GM06990 (cell line): Measurements from ENCODE around the gene LAMA3.

ENCODE experiments used
- DNase-seq: peaks from one replicate; pipeline ENCODE4 v3.0.0-alpha.2; 2011; ENCODE audit not compliant: insufficient read length; ENCODE audit errors: extremely low read depth
- H3K27me3 ChIP-seq: replicated peaks from 2 replicates; pipeline ENCODE4 v1.6.0; 2011; ENCODE audit warnings: low read length; ENCODE audit not compliant: control insufficient read depth, insufficient read depth
- H3K36me3 ChIP-seq: 2 replicates; pipeline ENCODE4 v1.5.1; 2011; ENCODE audit warnings: low read length; ENCODE audit not compliant: control insufficient read depth, insufficient read depth
- H3K4me3 ChIP-seq: replicated peaks from 2 replicates; pipeline ENCODE4 v1.5.1; 2011; ENCODE audit warnings: low read depth, mild to moderate bottlenecking, control low read depth, low read length
- CTCF ChIP-seq: IDR thresholded peaks from 2 replicates; pipeline ENCODE4 v1.5.1; 2011; ENCODE audit warnings: low read length, control low read depth, mild to moderate bottlenecking, inconsistent platforms; ENCODE audit not compliant: insufficient read depth, poor library complexity, severe bottlenecking

The LAMA3 gene

DNA sequence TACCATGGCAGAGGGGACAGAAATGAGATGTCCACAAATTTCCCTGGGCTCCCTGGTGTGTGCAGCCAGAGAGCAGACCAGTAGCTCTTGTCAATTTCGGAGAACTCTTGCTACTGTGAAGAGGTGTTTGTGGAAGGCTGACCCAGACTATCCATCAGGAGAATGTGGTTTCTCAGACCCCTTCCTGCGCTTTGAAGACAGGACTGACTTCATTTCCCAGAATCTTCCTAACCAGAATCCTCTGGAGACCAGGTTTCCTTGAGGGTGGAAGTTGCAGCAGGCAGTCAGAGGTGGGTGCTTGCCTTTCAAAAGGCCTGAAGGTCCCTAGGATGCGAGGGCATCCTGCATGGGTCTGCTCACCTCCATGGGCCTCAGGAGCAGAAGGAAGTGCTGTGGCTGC lies 121.9 kb downstream of the LAMA3 start:
- no peak for DNase-seq
- Histone ChIP-seq H3K27me3 (no peaks in the 10 kb centered on the region), H3K36me3 (no peaks in the 10 kb centered on the region), H3K4me3 (no peak overlapping the region)
- no peak for TF ChIP-seq CTCF

DNA sequence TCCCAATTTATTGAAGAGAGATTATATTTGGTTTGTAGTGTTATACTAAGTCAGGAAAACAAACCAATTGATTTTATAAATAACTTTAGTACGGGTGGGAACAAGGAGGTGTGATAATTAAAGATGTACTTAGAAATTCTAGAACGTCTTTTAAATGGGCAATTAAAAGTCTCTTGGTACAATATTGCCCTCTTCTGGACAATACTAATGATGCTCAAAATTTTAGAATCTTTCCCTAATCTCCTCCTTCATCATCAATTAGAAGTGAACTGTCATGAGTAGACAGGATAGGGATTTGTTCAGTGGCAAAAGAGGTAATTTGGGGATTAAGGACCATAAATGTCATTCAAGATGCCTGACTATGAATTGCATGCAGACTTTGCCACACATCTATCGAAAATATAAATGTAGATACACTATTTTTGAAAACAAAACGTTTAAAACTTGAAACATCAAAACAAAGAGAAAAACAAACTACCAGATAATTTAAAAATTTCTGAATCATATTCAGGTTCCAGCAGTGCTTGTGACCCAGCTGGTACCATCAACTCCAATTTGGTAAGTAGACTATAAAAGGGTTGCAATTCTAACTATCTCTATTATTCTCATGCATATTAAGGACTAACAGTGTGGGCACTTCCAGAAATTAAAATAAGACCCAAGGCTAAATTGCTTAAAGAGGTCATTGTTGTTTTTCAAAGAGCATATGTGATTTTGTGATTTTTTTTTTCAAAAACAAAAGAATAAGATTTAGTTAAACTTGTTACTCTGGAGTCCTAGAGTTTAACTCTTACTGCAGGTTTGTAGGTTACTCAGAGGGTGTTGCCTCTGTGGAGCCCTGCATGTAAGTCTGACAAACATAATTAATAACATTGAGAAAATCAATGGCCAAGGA lies 123.5 kb downstream of the LAMA3 start:
- Histone ChIP-seq H3K27me3 (no peaks in the 10 kb centered on the region), H3K36me3 (no peaks in the 10 kb centered on the region), H3K4me3 (no peak overlapping the region)
- TF ChIP-seq CTCF = peak; percentile 37
- DNase-seq = no peak

- no peak for TF ChIP-seq CTCF
- no peak overlapping the region for H3K4me3 ChIP-seq
- no peak for DNase-seq
Measured at GRCh38 chr18:23814991-23815614, 125.8 kb downstream of the LAMA3 start.

GRCh38 chr18:23816021-23816420 lies 126.8 kb downstream of the LAMA3 start:
- Histone ChIP-seq H3K36me3 (no peaks in the 10 kb centered on the region), H3K27me3 (no peaks in the 10 kb centered on the region), H3K4me3 (no peak overlapping the region)
- TF ChIP-seq CTCF = no peak
- no peak for DNase-seq

More at GRCh38 chr18:23814991-23815614, 125.8 kb downstream of the LAMA3 start:
- Histone ChIP-seq H3K36me3 (no peaks in the 10 kb centered on the region), H3K27me3 (no peaks in the 10 kb centered on the region)

- H3K4me3 ChIP-seq = no peak overlapping the region
- DNase-seq = no peak
- no peak for TF ChIP-seq CTCF
- H3K36me3 ChIP-seq = no peaks in the 10 kb centered on the region
- no peaks in the 10 kb centered on the region for H3K27me3 ChIP-seq
Measured at GRCh38 chr18:23816740-23817139, 127.5 kb downstream of the LAMA3 start.
